ENCODE results near the gene MMP24OS. TPM values are rescaled to one million over a fixed set of nuclear protein-coding genes. Genes with fewer than 3 reads are reported as not detected.

MMP24OS gene
- total RNA-seq, 4 donors from 2014 or later, result 25.2 to 46.8 (median 35.2) TPM

DNA sequence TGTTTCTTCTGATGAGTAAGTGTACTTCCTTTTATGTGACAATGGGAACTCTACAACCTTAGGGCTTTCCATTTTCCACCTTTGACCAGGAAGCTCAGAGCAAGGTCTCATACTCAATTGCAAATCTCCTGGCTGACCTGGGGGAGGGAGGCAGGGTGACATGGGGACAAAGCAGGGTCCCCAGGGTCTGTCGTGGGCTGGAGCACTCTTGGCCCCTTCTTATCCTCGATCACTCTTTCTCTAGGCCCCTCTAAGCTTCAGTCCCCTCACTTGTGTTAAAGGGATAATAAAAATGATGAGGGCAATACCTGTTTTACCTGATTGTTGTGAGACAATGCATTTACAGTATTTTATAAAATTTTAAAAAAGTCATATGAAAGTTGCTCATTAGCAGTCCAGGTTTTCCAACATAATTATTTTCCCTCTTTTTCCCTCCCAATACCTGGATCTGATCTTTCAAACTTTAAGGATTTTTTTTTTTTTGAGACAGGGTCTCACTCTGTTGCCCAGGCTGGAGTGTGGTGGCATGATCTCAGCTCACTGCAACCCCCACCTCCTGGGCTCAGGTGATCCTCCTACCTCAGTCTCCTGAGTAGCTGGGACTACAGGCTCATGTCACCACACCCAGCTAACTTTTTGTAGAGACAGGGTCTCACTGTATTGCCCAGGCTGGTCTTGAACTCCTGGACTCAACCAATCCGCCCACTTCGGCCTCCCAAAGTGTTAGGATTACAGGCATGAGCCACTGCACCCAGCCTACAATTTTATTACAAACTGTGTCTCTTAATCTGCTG lies 22.7 kb upstream of the MMP24OS start:
- peaks cover 24% of the 10 kb centered on the region for H3K4me1 ChIP-seq
- no peaks in the 10 kb centered on the region for H3K9me3 ChIP-seq
- DNase-seq (ENCODE audit: low spot score in 2 of 2), result no peak
- H3K36me3 ChIP-seq, result no peaks in the 10 kb centered on the region
- H3K27ac ChIP-seq, result no peak overlapping the region
- TF ChIP-seq POLR2AphosphoS5 (IDR thresholded peaks at IDR 0.05) (no peak), CTCF (IDR thresholded peaks at IDR 0.05) (no peak), POLR2A (IDR thresholded peaks at IDR 0.05) (no peak), EP300 (IDR thresholded peaks at IDR 0.05) (no peak)
- no peak overlapping the region for H3K4me3 ChIP-seq
- WGBS, result 84% methylated on average over 4 of the region's 4 CpGs
- H3K27me3 ChIP-seq, result peaks cover 4% of the 10 kb centered on the region

GRCh38 chr20:35299780-35300179 lies 21.9 kb upstream of the MMP24OS start:
- no peak overlapping the region for H3K4me3 ChIP-seq
- TF ChIP-seq CTCF (IDR thresholded peaks at IDR 0.05) (no peak), EP300 (IDR thresholded peaks at IDR 0.05) (no peak), POLR2A (IDR thresholded peaks at IDR 0.05) (no peak), POLR2AphosphoS5 (IDR thresholded peaks at IDR 0.05) (no peak)
- 77% methylated on average over 4 of the region's 4 CpGs for WGBS
- H3K4me1 ChIP-seq, result peaks cover 15% of the 10 kb centered on the region
- no peak overlapping the region for H3K27ac ChIP-seq
- H3K9me3 ChIP-seq, result no peaks in the 10 kb centered on the region
- no peaks in the 10 kb centered on the region for H3K36me3 ChIP-seq
- DNase-seq (ENCODE audit: low spot score in 2 of 2), result no peak
- peaks cover 4% of the 10 kb centered on the region for H3K27me3 ChIP-seq

- Histone ChIP-seq H3K9me3 (no peaks in the 10 kb centered on the region), H3K4me1 (peaks cover under 1% of the 10 kb centered on the region), H3K4me3 (no peak overlapping the region), H3K27ac (no peak overlapping the region), H3K36me3 (no peaks in the 10 kb centered on the region), H3K27me3 (peaks cover 8% of the 10 kb centered on the region)
- TF ChIP-seq POLR2AphosphoS5 (IDR thresholded peaks at IDR 0.05), result no peak
- TF ChIP-seq POLR2A (IDR thresholded peaks at IDR 0.05), result no peak
- TF ChIP-seq EP300 (IDR thresholded peaks at IDR 0.05), result no peak
- TF ChIP-seq CTCF (IDR thresholded peaks at IDR 0.05), result no peak
- DNase-seq (ENCODE audit: low spot score in 2 of 2), result no peak
- WGBS, result 79% methylated on average over 5 of the region's 5 CpGs
These were observed 20.3 kb upstream of the MMP24OS start for GRCh38 chr20:35298264-35298663.

- Histone ChIP-seq H3K4me1 (no peaks in the 10 kb centered on the region), H3K9me3 (no peaks in the 10 kb centered on the region), H3K27ac (no peak overlapping the region), H3K36me3 (no peaks in the 10 kb centered on the region), H3K27me3 (peaks cover 8% of the 10 kb centered on the region), H3K4me3 (no peak overlapping the region)
- TF ChIP-seq EP300 (IDR thresholded peaks at IDR 0.05) (no peak), POLR2AphosphoS5 (IDR thresholded peaks at IDR 0.05) (no peak), POLR2A (IDR thresholded peaks at IDR 0.05) (no peak), CTCF (IDR thresholded peaks at IDR 0.05) (no peak)
- WGBS, result 91% methylated on average over 13 of the region's 14 CpGs
- DNase-seq (ENCODE audit: low spot score in 2 of 2), result no peak
These were observed 19.8 kb upstream of the MMP24OS start for GRCh38 chr20:35297740-35298139.

- no peak for TF ChIP-seq POLR2AphosphoS5 (IDR thresholded peaks at IDR 0.05)
- TF ChIP-seq POLR2A (IDR thresholded peaks at IDR 0.05), result no peak
- no peak for TF ChIP-seq EP300 (IDR thresholded peaks at IDR 0.05)
- TF ChIP-seq CTCF (IDR thresholded peaks at IDR 0.05), result no peak
- H3K4me1 ChIP-seq, result peaks cover 4% of the 10 kb centered on the region
- 60% methylated on average over 7 of the region's 8 CpGs for WGBS
These were observed 19.2 kb upstream of the MMP24OS start for GRCh38 chr20:35297155-35297554.

More at GRCh38 chr20:35297155-35297554, 19.2 kb upstream of the MMP24OS start:
- no peak for DNase-seq (ENCODE audit: low spot score in 2 of 2)
- no peak overlapping the region for H3K4me3 ChIP-seq
- no peak overlapping the region for H3K27ac ChIP-seq
- H3K9me3 ChIP-seq, result no peaks in the 10 kb centered on the region
- no peaks in the 10 kb centered on the region for H3K36me3 ChIP-seq
- H3K27me3 ChIP-seq, result peaks cover 8% of the 10 kb centered on the region
